Ovary (tissue), 3 donors: ENCODE measurements around the gene EMID1.

Experiments
- EP300 ChIP-seq: sonication (generic); formaldehyde crosslinking; IDR thresholded peaks from one replicate; pipeline ENCODE4 v1.6.1; 2017; ENCODE audit warnings: antibody characterized with exemption
- TF ChIP-seq, protein P1 (sequence below), 3 donors: fragments of 450-650 bp in 2 of 3; fragments of 200-600 bp in 1 of 3; IDR thresholded peaks; one replicate each; pipeline versions ENCODE4 v1.5.1 to v1.8.0; 2016 to 2022; ENCODE audit warnings: antibody characterized with exemption in 3 of 3, mild to moderate bottlenecking in 1 of 3
- donor health status: DM: no; HTN: no; CAD: no.

DNA sequence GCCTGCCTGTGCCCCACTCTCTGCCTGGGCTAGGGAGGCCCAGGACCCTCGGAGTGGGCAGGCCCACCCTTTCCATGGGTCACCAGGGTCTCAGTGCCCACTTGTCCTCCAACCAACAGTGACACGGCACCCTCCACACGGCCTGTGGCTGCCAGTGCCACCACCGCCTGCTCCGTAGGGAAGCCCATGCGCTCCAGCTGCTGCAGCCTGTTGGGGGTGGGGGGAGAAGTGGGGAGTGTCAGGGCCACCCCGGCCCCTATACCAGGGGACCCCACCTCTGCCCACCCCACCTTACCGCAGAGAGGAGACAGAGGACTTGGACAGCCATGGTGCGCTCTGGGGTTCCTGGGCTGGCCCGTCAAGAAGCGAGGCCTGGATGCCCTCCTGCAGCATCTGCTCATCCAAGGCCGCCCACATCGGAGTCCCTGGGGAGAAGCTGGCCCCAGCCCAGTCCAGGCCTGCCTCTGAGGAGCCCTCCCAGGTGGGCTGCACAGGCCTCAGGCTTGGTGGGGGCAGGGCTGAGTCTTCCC is 54.4 kb downstream of the EMID1 start:
- TF ChIP-seq, protein P1, sequence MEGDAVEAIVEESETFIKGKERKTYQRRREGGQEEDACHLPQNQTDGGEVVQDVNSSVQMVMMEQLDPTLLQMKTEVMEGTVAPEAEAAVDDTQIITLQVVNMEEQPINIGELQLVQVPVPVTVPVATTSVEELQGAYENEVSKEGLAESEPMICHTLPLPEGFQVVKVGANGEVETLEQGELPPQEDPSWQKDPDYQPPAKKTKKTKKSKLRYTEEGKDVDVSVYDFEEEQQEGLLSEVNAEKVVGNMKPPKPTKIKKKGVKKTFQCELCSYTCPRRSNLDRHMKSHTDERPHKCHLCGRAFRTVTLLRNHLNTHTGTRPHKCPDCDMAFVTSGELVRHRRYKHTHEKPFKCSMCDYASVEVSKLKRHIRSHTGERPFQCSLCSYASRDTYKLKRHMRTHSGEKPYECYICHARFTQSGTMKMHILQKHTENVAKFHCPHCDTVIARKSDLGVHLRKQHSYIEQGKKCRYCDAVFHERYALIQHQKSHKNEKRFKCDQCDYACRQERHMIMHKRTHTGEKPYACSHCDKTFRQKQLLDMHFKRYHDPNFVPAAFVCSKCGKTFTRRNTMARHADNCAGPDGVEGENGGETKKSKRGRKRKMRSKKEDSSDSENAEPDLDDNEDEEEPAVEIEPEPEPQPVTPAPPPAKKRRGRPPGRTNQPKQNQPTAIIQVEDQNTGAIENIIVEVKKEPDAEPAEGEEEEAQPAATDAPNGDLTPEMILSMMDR (IDR thresholded peaks at IDR 0.05): no peak
- no peak for TF ChIP-seq EP300
